8988T (cell line): ENCODE results near the gene PET117.
"Not testable (repeated sequence)": the region's sequence is repeated elsewhere in the genome, so short reads cannot be mapped to it uniquely, and the experiment has no call there.

Source experiments
- DNase-seq: peaks from one replicate; pipeline ENCODE4 v3.0.0; 2011

The PET117 gene

GRCh38 chr20:18165553-18165952, 27.9 kb downstream of the PET117 start:
- no peak for DNase-seq

- DNase-seq, result no peak
These were observed 28.7 kb downstream of the PET117 start for GRCh38 chr20:18166241-18166881.

GRCh38 chr20:18166950-18167349, 29.3 kb downstream of the PET117 start:
- no peak for DNase-seq

- DNase-seq, result no peak
These were observed 34.7 kb downstream of the PET117 start for GRCh38 chr20:18172379-18172778.

GRCh38 chr20:18174906-18175683, 37.4 kb downstream of the PET117 start:
- no peak for DNase-seq

GRCh38 chr20:18176318-18176785, 38.7 kb downstream of the PET117 start:
- no peak for DNase-seq

- DNase-seq, result not testable (repeated sequence)
These were observed 42.7 kb downstream of the PET117 start for GRCh38 chr20:18180366-18180765.

GRCh38 chr20:18180815-18181214, 43.2 kb downstream of the PET117 start:
- no peak for DNase-seq

- no peak for DNase-seq
These were observed 49.4 kb downstream of the PET117 start for GRCh38 chr20:18187020-18187419.

GRCh38 chr20:18188434-18188833, 50.8 kb downstream of the PET117 start:
- no peak for DNase-seq

- DNase-seq, result no peak
These were observed 52.9 kb downstream of the PET117 start for GRCh38 chr20:18190338-18191233.

- DNase-seq, result no peak
These were observed 53.6 kb downstream of the PET117 start for GRCh38 chr20:18191306-18191705.
